HG03521 (cell line): ENCODE results near the gene IFITM5.

Experiments used
- ATAC-seq: cut with Tn5 transposase; IDR thresholded peaks from one replicate; pipeline ENCODE4 v1.9.1; 2021; ENCODE audit warnings: mild to moderate bottlenecking, moderate library complexity; ENCODE audit not compliant: unreplicated experiment

Gene IFITM5

DNA sequence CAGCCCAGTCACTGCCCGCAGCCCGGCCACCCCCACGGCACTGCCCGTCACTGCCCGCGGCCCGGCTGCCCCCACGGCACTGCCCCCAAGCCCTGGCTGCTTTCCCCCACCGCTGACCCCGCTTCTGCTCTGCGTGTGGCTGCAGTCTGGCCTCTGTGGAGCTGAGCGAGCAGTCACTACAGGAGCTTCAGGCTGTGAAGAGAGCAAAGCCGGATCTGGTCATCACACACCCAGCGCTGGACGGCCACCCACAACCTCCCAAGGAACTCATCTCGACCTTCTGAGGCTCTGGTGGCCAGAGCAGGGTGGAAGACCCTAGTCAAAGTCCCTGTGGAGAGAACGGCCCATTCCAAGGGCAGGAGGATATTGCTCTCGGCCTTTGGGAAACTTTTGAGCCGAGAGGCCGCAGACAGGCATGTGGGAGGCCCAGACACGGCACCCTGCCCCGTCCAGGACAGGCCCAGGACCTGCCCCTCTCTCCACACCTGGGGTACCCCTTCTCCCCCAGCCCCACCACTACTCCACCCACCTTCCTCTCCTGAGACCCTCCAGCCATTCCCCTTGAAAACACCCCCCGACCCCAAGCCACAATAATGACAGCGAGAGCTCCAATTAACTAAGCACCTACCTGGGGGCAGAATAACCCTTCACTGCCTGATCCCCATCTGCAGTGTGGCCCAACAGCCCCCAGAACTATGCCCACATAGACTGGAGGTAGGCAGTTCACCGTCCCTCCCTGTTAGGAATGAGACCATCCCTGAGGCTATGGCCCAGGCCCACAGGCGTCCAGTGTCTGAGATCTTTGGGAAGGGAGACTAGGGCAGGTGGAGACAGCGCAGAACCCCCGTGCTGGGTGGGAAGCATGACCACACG, 14.1 kb downstream of the IFITM5 start:
- ATAC-seq, result no peak

DNA sequence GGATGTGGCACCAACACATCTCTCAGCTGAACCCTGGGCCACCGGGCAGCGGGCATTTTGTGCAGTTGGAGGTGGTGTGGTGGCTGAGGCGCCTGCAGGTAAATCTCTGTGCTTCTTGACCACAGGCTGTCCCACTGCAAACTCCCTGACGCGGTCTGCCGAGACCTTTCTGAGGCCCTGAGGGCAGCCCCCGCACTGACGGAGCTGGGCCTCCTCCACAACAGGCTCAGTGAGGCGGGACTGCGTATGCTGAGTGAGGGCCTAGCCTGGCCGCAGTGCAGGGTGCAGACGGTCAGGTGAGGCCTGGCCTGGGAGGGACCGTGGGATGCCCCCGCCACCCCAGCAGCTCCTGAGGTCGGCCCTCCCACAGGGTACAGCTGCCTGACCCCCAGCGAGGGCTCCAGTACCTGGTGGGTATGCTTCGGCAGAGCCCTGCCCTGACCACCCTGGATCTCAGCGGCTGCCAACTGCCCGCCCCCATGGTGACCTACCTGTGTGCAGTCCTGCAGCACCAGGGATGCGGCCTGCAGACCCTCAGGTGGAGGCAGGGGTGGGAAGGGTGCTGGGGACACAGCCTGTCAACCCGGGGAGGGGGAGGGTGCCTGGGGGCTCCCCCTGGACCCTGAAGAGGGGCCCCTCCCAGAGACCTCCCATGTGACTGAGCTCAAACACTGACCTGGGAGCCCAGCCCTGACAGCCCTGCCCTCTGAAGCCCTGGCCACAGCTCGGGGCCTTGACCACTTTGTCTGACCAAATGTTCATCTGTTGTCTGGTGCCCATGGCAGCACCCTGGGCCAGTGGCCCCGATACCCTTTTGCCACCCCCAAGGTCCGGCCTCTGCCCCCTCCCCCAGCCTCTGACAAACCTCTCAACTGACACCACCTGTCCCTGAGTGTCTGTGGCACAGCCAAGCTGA, 15.0 kb downstream of the IFITM5 start:
- no peak for ATAC-seq

DNA sequence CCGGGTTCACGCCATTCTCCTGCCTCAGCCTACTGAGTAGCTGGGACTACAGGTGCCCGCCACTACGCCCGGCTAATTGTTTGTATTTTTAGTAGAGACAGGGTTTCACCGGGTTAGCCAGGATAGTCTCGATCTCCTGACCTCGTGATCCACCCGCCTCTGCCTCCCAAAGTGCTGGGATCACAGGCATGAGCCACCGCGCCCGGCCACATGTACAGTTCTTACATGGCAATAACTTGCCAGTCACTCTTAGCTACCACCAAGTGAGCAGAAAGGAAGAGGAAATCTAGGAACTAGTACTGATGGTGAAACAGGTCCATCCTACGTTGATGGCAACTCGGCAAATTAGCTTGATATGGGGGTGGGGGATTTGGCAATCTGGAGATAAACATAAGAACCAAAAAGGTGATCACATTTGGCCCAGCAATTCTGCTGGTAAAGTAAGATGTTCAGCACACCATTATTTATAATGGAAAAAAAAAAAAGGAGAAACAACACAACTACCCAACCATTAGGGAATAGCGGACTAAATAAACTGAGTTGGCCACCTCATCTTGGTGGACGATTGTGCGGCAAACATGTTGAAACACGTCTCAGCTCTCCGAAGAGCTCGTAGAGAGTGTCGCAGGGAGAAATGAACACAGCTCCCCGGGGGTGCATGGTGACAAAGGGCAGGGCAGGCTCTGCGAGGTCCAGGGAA, 15.8 kb downstream of the IFITM5 start:
- ATAC-seq, result no peak

DNA sequence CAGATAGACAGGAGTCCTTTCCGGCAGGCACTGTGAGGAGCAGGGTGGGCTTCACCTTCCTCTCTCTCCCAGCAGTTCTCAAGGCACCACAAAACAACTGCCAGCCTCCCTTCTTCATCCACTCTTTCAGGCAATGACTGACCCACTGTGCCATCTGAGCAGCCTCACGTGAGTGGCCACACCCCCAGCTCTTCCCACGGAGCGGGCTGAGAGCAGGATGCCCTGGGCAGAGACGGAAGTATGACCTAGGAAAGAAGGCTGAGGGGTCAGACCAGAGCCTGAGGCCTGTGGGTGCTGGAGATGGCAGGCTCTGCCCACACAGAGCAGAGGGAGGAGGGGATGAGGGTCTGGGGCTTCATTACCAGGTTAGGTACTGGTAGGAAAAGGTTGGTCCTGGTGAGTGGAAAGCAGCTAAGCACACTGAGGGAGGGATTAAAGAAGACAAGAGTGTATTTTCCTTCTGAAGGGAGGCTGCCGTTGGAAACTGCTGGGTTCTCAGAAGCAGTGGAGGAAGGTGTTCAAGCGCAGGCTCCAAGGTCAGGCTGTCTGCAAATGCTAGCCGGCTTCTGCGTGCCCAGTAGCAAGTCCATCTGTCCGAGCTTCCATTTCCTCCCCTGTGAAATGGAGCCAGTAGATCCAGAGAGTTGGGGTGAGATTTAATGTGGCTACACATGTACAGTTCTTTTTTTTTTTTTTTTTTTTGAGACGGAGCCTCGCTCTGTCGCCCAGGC, 16.5 kb downstream of the IFITM5 start:
- no peak for ATAC-seq

DNA sequence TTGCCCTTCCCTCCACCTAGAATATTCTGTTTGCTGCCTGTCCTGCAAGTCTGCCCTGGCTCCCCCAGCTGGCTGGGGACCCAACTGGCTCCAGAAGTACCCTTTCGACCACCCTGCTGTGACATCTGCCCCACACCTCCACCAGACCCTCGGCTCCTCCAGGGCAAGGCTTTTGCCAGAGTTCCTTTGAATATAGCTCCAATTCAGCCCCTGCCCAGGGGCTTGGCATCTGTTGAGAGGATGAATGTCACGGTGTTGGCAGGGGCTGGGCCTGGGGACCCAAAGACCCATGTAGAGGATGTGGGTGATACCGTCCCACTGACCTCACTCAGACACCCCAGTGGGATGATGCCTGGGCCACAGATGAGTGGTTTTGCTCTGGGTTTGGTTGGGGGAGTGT, 17.2 kb downstream of the IFITM5 start:
- ATAC-seq, result no peak

DNA sequence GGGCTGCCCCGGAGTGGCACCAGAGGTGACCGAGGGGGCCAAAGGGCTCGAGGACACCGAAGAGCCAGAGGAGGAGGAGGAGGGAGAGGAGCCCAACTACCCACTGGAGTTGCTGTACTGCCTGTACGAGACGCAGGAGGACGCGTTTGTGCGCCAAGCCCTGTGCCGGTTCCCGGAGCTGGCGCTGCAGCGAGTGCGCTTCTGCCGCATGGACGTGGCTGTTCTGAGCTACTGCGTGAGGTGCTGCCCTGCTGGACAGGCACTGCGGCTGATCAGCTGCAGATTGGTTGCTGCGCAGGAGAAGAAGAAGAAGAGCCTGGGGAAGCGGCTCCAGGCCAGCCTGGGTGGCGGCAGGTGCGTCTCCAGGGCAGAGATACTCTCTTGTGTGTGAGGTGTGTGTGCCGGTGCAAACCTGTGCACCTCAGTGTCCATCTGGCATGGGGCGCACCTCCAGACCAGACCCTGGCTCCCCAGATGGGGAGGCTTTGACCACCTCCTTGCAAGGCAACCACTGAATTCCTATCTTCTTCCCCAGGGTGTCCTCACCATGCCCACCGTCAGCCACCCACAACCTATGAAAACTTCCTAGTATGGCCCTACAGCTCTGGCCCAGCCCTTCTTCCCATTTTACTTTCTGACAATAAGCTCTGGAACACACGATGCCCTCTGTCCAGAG, 17.7 kb downstream of the IFITM5 start:
- no peak for ATAC-seq

DNA sequence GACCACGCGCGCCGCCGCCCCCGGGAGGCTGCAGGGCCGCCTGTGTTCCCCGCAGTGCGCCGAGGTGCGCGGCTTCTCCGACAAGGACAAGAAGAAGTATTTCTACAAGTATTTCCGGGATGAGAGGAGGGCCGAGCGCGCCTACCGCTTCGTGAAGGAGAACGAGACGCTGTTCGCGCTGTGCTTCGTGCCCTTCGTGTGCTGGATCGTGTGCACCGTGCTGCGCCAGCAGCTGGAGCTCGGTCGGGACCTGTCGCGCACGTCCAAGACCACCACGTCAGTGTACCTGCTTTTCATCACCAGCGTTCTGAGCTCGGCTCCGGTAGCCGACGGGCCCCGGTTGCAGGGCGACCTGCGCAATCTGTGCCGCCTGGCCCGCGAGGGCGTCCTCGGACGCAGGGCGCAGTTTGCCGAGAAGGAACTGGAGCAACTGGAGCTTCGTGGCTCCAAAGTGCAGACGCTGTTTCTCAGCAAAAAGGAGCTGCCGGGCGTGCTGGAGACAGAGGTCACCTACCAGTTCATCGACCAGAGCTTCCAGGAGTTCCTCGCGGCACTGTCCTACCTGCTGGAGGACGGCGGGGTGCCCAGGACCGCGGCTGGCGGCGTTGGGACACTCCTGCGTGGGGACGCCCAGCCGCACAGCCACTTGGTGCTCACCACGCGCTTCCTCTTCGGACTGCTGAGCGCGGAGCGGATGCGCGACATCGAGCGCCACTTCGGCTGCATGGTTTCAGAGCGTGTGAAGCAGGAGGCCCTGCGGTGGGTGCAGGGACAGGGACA, 18.4 kb downstream of the IFITM5 start:
- ATAC-seq, result no peak

DNA sequence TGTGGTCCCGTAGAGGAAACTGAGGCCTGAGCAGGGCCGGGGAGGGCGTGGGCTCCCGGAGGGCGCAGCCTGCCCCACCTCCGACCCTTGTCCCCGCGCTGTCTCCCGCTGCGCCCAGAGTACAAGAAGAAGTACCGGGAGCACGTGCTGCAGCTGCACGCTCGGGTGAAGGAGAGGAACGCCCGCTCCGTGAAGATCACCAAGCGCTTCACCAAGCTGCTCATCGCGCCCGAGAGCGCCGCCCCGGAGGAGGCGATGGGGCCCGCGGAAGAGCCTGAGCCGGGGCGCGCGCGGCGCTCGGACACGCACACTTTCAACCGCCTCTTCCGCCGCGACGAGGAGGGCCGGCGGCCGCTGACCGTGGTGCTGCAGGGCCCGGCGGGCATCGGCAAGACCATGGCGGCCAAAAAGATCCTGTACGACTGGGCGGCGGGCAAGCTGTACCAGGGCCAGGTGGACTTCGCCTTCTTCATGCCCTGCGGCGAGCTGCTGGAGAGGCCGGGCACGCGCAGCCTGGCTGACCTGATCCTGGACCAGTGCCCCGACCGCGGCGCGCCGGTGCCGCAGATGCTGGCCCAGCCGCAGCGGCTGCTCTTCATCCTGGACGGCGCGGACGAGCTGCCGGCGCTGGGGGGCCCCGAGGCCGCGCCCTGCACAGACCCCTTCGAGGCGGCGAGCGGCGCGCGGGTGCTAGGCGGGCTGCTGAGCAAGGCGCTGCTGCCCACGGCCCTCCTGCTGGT, 19.2 kb downstream of the IFITM5 start:
- no peak for ATAC-seq

DNA sequence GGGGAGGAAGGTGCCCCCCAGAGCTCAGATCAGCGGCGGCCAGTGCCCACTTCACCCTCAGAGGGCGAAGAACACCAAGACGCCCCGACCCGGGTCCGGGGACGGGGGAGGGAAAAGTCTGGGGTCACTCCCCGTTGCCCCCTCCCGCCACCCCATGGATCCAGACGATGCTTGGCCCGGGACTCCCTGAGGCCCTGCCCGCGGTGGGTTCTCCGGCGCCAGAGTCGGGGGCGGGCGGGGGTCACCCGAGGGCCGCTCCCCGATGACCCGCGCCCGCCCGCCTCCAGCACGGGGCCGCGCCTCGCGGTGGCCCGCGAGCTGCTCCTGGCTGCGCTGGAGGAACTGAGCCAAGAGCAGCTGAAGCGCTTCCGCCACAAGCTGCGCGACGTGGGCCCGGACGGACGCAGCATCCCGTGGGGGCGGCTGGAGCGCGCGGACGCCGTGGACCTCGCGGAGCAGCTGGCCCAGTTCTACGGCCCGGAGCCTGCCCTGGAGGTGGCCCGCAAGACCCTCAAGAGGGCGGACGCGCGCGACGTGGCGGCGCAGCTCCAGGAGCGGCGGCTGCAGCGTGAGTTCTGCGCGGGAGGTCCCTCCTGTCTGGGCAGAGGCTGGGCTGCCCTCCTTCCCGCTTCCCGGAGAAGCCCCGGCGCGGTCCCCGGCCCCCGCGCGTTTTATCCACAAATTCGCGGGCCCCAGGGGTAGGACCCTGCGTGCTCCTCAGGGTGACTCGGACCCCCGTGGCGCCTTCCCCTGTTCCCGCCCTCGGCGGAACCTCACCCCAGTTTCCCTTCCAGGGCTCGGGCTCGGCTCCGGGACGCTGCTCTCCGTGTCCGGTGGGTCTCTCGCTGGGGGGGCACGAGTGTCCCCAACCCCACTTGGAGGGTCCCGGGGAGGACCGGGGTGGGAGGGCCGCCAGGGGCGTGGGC, 20.0 kb downstream of the IFITM5 start:
- ATAC-seq, result no peak

DNA sequence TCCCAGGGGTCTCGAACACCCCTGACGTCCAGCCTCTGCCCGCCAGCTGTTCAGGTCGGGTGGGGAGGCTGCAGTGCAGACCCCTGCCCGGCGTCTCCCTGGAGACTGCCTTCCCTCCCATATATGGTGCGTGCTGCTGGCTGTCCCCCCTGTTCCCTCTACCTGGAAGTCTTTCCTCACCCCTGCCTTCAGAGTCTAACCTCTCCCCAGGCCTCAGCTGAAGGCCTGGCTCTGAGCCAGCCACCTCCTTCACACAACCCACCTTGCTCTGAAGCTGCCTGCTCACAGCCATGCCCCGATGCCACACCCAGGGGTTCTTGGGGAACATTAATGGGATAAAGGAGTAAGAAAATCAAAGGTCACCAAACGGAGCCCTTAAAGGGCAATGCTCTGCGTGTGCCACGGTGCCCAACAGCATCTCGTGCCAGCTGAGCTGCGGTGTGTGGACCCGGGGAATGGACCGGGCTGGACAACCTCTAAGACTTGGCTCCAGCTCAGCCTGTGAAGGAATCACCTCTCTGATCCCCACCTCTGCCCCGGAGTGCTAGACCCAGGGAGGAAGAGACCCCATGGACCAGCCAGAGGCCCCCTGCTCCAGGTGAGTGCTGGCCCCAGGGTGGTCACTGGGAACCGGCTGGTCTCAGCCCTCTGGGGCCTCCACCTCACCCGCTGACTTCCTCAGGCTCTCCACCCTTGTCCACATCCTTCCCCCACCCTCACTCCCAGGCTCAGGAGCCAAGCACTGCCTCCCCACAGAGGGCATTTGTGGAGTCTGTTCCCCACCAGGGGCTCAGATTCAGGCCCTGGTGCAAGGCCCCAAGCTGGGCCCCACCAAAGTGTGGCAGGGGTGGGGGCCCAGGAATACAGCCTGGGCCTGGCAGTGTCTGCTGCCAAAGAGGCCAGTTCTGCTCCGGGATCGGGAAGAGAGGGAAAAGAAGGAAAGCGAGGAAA, 21.1 kb downstream of the IFITM5 start, which contains the start of gene NLRP6:
NLRP6 (plus strand) TSS at position 407 of the 951 bp plus-strand sequence; CDS start at position 570, 163 bp downstream.
- no peak for ATAC-seq

DNA sequence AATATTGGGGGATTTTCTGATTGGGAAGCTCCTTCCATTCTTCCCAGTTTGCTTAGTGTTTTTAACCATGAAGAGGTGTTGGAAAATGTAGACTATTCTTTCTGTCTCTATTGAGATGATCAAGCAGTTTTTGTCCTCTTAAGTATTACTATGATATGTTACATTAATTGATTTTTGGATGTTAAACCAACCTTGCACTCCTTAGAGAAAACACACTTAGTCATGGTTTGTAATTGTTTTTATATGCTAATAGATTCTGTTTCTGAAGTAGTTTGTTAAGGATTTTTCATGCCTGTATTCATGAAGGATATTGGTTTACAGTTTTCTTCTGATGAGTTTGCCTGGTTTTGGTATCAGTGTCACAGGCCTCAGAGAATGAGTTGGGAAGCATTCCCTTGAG, 23.1 kb downstream of the IFITM5 start:
- ATAC-seq, result no peak

DNA sequence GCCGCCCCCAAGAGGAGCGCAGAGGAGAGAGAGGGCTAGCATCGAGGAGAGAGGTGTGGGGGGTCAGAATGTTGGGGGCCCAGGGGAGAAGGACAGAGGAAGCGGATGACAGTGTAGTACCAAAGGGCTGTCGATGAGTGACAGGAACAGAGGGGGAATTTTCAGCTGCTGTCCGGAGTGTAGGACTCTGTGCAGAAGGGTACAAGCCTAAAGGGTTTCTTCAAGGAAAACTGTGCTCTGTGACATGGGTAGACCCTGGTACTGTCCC, 26.5 kb downstream of the IFITM5 start:
- ATAC-seq, result no peak

DNA sequence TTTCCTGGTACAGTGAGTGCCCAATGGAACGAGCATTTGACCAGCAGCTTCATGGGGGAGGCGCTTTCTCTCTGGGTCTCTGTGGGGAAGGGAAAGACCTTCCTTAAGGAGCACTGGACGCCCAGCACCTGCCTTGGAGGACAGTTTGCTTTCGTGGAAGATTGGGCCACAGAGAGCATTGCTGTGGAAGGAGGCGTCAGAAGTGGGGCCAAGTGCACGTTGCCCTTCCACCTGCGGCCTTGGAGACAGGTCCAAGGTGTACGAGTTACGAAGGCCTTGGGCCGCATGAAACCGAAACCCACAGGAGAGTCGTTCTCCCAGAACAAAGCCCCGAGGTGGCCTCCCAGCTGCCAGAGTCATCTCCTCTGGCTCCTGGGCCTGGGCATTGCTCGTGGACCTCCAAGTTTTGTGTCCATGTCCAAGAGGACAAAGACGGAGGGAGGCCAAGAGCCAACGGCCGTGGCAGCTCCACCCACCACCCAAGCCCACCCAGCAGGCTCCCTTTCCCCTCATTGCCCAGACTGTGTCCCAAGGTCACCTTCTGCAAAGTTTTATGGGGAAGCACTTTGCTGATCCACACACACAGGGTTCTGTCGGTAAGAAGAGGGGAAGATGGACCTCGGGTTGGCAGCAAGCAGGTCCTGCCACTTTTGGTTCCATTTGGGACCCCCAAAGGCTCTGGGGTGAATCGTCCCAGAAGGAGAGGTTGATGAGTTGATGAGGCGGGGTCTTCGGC, 27.0 kb downstream of the IFITM5 start:
- ATAC-seq, result no peak

DNA sequence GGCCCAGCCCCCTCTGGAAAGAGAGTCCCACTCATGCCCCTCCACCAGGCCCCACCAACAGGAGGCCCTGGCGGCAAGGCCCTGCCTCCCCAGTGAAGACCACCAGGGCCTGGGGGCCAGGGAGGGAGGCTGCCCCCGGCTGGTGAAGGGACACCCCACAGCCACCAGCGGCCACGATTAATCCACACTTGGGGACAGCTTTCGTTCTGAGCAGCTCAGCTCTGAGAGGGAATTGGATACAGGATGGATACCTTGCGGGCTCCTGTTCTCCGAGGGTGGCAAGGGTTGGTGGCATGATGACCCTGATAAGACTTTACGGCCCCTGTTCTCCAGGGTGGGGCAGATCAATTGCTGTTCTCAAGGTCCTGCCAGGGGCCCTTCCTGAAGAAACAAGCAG, 28.0 kb downstream of the IFITM5 start:
- ATAC-seq, result no peak

DNA sequence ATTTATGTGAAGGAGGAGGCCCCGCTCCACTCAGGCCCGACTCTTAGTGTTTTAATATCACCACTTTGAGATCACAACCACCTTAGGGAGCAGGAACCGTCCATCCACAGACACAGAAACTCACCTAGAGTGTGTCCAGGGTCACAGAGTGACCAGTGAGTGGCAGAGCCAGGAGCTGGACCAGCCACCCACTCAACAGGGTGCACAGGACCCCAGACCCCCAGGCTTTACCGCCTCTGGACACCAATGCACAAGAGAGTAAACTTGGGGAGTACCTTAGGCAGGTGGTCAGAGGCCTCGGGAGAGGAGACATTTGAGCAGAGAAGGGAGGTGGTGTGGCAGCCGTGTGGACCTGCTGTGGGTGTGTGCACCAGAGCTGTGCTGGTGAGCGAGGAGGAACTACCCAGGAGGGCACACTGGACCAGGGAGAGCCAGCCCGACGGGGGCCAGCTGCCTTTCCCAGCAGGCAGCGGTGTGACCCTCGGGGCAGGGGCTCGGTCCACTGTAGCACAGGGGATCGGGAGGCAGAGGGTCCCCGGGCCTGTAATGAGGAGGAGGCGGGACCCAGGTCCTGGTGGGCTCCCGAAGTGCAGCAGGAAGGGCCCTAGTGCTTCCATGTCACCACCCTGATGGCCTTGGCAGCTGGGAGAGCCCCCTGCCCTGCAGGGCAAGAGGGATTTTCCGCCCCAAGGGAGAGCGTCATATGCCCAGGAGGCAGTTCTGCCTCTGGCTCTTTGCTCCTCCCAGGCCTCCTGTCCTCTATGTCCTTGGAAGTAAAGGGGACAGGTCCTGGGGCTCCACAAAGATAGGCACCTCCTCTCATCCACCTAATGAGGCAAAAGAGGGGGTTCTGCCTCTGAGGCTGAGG, 28.6 kb downstream of the IFITM5 start:
- ATAC-seq, result no peak
